Hematopoietic multipotent progenitor cell treated with erythropoietin and hydrocortisone succinate and interleukin-3 and kit ligand, for 8 days (in vitro differentiated cells): Measurements from ENCODE around the gene TRIM67.
"Not testable (repeated sequence)": the region's sequence is repeated elsewhere in the genome, so short reads cannot be mapped to it uniquely, and the experiment has no call there.

Source experiments
- DNase-seq: peaks from one replicate; pipeline ENCODE4 v3.0.0-alpha.2; 2015

TRIM67 gene

GRCh38 chr1:231161667-231162296 is at the start of gene TRIM67:
TSS of gene TRIM67 (plus strand) at chr1:231162058. CDS start at chr1:231162970, 912 bp downstream.
- peak; percentile 12 for DNase-seq

- no peak for DNase-seq
Measured at GRCh38 chr1:231116738-231117137, 45.1 kb upstream of the TRIM67 start.

- DNase-seq = no peak
Measured at GRCh38 chr1:231118704-231119453, 43.0 kb upstream of the TRIM67 start.

DNA sequence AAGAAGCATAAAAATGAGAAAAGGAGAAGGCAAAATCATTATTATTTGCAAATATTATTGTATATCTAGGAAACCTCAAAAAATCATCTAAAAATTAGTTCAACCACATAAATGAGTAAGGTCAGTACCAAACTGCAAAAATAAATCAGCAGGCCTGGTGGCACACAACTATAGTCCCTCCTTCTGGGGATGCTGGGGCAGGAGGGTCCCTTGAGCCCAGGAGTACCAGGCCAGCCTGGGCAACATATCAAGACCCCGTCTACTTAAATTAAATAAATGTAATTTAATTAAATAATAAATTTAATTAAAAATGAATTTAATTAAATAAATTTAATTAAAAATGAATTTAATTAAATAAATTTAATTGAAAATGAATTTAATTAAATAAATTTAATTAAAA is 40.3 kb upstream of the TRIM67 start:
- DNase-seq = no peak

GRCh38 chr1:231122143-231122542 is 39.7 kb upstream of the TRIM67 start:
- DNase-seq = no peak

DNA sequence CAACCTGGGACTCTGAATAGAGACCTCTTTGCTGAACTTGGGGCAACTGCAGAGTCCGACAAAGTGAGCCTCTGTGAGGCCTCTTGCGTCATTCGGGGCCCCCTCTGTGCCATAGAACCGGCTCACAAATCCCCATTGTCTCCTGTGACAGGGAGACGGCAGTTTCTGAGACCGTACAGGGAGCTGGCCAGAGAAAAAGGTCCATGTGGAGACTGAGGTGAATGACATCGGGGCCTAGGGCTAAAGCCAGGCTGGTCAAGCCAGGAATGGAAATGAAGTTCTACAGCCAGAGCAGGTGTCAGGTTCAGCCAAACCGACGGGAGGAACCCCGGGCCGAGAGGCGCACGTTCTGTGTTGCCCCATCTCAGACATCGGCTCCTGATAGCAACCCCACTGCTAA is 37.1 kb upstream of the TRIM67 start:
- DNase-seq = no peak

- no peak for DNase-seq
Measured at GRCh38 chr1:231125972-231126580, 35.8 kb upstream of the TRIM67 start.

GRCh38 chr1:231127106-231127505 is 34.8 kb upstream of the TRIM67 start:
- not testable (repeated sequence) for DNase-seq

- DNase-seq = not testable (repeated sequence)
Measured at GRCh38 chr1:231128471-231128870, 33.4 kb upstream of the TRIM67 start.

- DNase-seq = no peak
Measured at GRCh38 chr1:231130544-231130943, 31.3 kb upstream of the TRIM67 start.

- not testable (repeated sequence) for DNase-seq
Measured at GRCh38 chr1:231132591-231132990, 29.3 kb upstream of the TRIM67 start.

GRCh38 chr1:231134624-231135023 is 27.2 kb upstream of the TRIM67 start:
- DNase-seq = no peak

DNA sequence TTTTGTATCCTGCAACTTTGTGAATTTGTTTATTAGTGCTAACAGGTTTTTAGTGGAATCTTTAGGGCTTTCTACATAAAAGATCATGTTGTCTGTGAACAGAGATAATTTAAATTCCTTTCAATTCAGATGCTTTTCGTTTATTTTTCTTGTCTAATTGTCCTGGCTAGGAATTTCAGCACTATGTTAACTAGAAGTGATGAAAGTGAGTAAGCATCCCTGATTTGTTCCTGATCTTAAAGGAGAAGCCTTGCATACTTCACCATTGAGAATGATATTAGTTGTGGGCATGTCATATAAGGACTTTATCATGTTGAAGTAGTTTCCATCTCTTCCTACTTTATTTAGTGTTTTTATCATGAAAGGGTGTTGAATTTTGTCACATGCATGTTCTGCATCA is 23.6 kb upstream of the TRIM67 start:
- no peak for DNase-seq

- peak; percentile 13 for DNase-seq
Measured at GRCh38 chr1:231139125-231139649, 22.7 kb upstream of the TRIM67 start.

DNA sequence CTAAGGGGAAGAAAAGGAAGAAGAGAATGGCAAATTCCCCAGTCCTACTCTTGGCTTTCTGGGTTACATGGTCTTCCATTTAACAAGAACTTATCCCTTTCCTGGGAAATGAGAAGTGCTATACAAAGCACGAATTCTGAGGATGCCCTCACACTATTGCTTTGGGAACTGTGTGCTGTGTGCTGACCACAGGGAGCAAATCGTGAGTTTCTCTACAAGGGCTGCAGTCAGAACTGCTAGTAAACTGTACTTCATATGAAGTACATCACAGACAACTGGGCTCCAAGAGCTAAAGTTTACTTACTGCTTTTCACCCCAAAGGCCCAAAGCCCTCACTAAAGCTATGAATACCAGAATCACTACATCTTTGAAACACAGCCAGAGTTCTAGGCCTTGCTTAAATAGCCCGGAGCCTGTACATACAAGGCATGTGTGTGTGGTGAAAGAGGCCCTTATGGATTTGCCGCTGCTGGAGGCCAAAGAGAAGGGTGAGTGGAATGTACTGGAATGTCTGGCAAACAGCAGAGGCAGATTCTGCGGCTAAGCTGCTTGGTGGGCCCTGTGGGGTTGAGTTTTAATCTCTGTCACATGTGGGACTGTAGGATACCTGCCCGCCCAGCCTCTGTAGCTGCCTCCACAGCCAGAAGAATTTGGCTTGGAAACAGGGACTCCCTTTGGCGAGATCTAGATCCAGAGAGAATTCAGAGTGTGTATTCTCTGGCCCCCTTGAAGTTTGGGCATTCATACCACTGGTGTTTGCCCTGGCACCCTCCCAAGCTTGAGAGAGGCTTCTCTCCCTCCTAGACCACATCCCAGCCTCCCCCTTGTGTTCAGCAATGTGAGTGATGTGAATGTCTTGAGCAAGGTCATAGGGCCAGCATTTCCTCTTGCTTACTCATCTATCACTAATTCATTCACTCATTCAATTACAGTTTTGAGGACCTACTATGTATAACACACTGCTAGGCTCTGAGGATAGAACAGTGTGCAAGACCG is 21.9 kb upstream of the TRIM67 start:
- peak; percentile 9 for DNase-seq

- no peak for DNase-seq
Measured at GRCh38 chr1:231144416-231145193, 17.3 kb upstream of the TRIM67 start.

DNA sequence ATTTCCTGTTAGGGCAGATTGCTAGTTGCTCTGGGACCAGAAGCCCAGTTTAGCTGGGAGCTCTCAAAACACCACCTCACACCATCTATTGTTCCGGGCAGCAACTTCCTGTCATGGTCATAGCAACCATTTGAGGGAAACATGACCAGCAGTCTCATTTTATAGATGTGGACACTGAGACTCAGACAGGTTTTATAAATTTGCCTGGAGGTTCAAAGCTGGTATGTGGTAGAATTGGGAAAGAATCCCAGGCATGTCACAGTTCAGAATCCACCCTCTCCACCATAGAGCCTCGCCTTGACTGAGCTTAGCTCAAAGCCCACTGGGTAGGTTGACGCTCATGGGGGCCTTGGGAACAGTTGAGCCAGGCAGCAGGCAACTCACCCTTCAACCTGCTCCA is 14.0 kb upstream of the TRIM67 start:
- DNase-seq = no peak

GRCh38 chr1:231151811-231152210 is 10.0 kb upstream of the TRIM67 start:
- DNase-seq = no peak

GRCh38 chr1:231153726-231154125 is 8.1 kb upstream of the TRIM67 start:
- no peak for DNase-seq

- no peak for DNase-seq
Measured at GRCh38 chr1:231155808-231156207, 6.0 kb upstream of the TRIM67 start.

DNA sequence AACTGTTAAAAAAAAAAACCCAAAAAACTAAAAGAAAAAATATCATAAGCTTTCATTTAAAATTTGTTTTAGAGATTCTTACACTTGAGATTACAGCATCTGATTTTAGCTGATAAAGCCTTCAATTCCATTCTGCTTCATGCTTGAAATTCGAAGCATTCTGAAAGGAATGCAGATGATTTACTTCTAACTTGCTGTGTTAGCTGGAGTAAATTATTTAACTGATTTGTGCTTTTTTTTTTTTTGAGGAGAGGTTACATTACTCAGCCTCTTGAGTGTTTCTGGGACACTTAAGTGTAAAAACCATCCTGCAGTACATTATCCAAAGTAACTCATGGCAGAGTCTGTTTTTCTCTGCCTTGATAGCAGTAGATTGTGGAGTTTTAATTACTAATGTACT is 4.5 kb upstream of the TRIM67 start:
- DNase-seq = peak; percentile 20

- not testable (repeated sequence) for DNase-seq
Measured at GRCh38 chr1:231158141-231158540, 3.7 kb upstream of the TRIM67 start.
